GM18519 (cell line): Measurements from ENCODE around the gene KCTD19.

Experiments used
- ATAC-seq: cut with Tn5 transposase; IDR thresholded peaks from one replicate; pipeline ENCODE4 v1.9.1; 2021; ENCODE audit warnings: mild to moderate bottlenecking, moderate library complexity; ENCODE audit not compliant: unreplicated experiment, low FRiP score

Gene KCTD19

DNA sequence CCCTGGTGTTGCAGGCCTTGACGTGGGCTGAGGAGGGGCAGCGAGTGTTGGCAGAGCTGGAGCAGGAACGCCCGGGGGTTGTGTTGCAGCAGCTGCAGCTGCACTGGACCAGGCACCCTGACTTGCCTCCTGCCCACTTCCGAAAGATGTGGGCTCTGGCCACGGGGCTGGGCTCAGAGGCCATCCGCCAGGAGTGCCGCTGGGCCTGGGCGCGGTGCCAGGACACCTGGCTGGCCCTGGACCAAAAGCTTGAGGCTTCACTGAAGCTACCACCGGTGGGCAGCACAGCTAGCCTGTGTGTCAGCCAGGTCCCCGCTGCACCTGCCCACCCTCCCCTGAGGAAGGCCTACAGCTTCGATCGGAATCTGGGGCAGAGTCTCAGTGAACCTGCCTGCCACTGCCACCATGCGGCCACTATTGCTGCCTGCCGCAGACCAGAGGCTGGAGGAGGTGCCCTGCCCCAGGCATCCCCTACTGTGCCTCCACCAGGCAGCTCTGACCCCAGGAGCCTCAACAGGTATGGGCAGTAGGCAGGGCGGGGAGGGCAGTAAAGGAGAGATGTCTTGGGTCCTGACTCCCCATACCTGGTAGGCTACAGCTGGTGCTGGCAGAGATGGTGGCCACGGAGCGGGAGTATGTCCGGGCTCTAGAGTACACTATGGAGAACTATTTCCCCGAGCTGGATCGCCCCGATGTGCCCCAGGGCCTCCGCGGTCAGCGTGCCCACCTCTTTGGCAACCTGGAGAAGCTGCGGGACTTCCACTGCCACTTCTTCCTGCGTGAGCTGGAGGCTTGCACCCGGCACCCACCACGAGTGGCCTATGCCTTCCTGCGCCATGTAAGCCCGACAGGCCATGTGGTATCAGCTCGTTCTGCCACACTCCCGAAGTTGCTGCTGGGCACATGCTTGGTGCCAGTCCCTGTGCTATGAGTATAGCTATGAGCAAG is 41.6 kb downstream of the KCTD19 start:
- ATAC-seq = no peak

DNA sequence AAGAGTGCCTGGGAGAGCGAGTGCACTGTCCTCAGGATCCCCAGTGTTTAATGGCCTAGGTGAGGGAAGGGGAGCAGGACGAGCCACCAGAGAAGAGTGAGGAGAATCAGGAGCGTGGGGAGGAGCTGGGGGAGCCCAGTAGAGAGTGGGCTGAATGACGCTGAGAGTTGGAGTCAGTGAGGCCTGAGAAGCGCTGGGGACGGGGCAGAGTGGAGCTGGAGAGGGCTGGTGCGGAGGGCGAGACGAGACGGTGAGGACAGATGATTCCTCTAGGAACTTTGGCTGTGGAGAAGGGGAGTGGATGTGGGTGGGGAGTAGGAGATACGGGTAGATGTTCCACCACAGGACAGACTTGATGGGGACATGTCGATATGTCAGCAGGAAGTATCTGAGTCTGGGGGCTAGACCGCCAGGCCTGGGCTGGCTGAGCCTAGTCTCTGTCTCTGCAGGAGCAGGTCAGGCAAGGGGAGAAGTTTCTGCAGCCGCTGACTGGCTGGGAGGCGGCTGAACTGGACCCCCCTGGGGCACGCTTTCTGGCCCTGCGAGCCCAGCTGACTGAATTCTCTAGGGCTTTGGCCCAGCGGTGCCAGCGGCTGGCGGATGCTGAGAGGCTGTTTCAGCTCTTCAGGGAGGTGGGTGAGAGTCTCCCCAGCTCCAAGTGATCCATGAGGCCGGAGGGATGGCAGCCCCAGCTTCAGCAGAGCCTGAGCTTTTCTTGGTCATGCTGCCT is 42.5 kb downstream of the KCTD19 start:
- no peak for ATAC-seq

- ATAC-seq = no peak
Measured at GRCh38 chr16:67283039-67283825, 43.3 kb downstream of the KCTD19 start.

DNA sequence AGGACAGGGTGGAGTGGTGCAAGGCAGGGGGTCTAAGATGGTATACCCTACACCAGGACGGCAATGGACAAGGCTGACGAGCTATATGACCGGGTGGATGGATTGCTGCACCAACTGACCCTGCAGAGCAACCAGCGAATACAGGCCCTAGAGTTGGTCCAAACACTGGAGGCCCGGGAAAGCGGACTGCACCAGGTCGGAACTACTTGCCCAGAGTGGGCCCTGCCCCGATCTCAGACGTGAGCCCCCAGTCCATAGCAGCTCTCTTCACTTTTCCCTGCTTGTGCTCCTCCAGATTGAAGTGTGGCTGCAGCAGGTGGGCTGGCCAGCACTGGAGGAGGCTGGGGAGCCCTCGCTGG is 44.1 kb downstream of the KCTD19 start:
- no peak for ATAC-seq

DNA sequence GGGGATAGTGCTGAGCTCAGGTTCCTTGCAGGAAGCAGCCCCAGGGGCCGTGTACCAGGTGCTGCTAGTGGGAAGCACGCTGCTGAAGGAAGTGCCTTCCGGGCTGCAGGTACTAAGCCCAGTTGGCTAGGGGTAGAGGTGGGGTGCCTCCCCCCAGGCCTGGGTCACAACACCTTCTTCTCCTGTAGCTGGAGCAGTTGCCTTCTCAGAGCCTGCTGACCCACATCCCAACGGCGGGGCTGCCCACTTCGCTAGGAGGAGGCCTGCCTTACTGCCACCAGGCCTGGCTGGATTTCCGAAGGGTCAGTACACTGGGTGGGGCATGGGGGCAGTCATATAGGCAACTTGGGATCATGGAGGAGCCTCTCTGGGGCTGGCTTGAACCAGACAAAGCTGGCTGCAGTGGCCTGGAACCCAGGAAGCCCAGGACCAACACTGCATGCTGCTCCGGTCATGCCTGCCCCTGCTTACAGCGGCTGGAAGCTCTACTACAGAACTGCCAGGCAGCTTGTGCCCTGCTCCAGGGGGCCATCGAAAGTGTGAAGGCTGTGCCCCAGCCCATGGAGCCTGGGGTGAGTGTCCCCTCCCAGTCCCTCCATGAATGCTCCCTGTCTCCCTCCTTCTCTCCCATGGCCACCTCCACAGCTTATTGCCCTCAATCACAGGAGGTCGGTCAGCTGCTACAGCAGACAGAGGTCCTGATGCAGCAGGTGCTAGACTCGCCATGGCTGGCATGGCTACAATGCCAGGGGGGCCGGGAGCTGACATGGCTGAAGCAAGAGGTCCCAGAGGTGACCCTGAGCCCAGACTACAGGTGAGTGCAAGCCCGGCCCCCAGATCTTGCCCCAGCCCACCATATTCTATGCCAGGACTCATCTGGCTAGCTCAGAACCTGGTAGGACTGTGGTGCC is 44.8 kb downstream of the KCTD19 start:
- ATAC-seq = no peak

GRCh38 chr16:67280090-67281015 is 46.2 kb downstream of the KCTD19 start:
- ATAC-seq = no peak

DNA sequence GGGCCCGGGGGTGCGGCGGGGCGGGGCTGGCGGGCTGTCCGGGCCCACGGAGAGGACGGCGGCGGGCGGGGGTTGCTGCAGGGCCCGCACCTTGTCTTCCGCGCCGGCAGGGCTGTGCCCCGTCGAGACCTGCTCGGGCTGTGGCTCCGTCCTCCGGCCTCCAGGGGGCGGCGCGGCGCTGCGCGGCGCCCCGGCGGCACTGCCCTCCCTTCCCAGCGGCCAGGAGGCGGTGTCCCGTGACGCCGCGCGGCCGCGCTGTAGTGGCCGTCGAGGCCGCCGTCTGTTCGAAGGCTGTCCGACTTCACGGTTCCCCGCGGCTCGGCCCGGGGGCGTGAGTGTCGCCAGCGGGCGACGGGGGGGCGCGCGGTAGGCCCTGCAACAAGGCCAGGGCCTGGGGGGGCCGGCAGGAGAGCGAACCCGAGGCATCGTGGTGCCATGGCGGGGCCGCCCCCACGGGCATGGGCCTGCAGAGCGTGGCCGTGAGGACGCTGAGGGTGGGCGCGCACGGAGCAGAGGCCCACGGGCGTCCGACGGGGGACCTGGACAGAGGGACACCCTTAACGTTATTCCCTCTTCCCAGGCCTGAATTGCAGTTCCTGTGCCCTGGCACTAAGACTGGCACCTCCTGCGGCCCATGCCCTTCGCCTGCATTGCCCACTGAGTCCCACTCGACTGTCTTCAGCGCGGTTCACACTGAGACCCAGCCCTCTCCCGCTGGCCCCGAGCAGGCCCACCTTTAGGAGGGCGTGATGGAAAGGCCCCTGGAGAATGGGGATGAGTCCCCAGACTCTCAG is 47.0 kb downstream of the KCTD19 start, which contains the start of gene PLEKHG4:
Gene PLEKHG4, plus strand, starts transcription at position 237 of the 794 bp plus-strand sequence. Its CDS starts 513 bp downstream, at position 750.
- peak; percentile 46 for ATAC-seq

DNA sequence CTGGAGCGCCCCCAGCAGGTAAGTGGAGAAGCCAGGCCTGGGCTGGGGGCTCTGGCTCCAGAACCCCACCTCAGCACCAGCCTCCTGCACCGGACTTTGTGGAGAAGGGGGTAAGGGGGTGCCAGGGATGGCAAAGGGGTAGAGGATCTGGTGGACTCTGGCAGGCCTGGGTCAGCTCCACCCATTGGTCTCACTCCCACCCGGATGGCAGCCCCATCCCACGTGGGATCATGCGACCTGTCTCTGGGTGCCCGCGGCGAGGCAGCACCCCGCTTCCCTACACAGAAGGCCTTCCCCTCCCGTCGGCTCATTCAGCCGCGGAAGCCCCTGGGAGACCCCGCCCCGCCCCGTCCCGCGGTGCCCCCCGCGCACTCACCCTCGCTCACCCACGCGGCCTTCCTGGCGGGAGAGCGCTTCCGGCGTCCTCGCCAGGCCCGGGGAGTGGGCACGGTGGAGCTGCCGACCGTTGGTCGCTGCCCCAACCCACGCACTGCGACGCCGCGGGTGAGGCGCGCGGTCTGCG is 47.7 kb downstream of the KCTD19 start:
- ATAC-seq = no peak

GRCh38 chr16:67277999-67278772 is 48.4 kb downstream of the KCTD19 start:
- ATAC-seq = no peak

- ATAC-seq = no peak
Measured at GRCh38 chr16:67277294-67277998, 49.1 kb downstream of the KCTD19 start.

- ATAC-seq = no peak
Measured at GRCh38 chr16:67275321-67275720, 51.2 kb downstream of the KCTD19 start.

DNA sequence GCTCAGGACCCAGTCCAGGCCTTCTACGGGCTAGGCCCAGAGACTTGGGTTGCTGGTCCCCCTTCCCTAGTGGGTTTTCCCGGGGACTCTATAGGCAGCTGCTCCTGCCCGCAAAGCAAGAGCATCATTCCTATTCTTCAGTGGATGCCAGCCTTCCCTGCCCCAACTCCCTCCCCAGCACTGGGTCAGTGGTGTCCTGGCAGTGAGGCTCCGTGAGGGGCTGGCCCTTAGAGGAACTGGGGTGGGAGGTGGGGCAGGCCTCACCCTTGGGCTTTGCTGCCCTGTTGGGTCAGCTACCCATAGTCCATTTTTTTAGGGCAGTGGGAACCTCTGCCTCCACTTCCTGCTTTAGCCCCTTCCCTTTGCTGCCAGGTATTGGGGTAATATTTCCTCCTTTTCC is 55.1 kb downstream of the KCTD19 start:
- no peak for ATAC-seq

- ATAC-seq = no peak
Measured at GRCh38 chr16:67270931-67271338, 55.6 kb downstream of the KCTD19 start.

DNA sequence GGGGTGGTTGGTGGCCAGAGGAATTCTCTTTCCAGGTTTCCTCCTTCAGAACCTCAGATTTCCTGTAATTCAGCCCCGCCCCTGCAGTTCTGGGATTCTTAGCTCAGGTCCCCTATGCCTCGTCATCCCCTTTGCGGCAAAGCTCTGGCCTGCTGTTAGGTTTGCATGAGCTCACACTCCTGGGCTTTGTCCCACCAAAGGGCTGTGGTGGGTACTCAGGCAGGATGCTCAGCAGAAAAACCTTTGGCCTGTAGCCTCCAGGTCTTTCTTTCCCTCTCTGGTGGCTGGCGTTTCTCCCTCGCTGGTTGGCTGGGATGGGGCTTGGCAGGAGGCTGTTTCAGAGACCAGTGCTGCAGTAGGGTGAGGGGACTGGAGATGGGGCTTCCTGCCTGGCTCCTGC is 56.8 kb downstream of the KCTD19 start:
- ATAC-seq = no peak

DNA sequence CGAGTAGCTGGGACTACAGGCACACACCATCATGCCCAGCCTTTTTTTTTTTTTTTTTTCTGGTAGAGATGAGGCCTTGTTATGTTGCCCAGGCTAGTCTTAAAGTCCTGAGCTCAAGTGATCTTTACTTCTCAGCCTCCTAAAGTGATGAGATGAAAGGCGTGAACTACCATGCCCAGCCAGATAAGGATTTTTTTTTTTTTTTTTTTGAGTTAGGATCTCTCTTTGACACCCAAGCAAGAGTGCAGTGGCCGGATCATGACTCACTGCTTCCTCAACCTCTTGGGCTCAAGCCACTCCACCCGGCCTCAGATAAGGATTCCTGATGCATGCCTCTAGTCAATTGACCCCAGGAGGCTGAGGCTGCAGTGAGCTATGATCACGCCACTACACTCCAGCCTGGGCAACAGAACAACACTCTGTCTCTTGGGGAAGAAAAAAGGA is 58.4 kb downstream of the KCTD19 start:
- no peak for ATAC-seq

DNA sequence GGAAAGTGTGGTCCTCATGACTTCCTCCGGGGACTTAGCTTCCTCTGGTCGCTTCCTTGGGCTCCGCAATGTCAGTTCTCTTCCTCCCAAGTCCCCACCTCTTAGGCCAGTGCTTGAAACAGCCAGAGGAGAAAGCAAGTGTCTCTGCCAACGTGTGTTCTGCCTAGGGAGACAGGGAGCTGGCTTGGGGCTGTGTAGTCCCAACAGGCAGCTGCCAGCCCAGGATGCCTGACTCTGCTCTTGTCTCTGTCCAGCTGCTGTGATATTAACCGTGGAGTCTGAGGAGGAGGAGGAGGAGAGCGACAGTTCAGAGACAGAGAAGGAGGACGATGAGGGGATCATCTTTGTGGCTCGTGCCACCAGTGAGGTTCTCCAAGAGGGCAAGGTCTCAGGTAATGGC is 60.7 kb downstream of the KCTD19 start:
- ATAC-seq = no peak
